ENCODE measurements around the gene STK11.

STK11 gene

DNA sequence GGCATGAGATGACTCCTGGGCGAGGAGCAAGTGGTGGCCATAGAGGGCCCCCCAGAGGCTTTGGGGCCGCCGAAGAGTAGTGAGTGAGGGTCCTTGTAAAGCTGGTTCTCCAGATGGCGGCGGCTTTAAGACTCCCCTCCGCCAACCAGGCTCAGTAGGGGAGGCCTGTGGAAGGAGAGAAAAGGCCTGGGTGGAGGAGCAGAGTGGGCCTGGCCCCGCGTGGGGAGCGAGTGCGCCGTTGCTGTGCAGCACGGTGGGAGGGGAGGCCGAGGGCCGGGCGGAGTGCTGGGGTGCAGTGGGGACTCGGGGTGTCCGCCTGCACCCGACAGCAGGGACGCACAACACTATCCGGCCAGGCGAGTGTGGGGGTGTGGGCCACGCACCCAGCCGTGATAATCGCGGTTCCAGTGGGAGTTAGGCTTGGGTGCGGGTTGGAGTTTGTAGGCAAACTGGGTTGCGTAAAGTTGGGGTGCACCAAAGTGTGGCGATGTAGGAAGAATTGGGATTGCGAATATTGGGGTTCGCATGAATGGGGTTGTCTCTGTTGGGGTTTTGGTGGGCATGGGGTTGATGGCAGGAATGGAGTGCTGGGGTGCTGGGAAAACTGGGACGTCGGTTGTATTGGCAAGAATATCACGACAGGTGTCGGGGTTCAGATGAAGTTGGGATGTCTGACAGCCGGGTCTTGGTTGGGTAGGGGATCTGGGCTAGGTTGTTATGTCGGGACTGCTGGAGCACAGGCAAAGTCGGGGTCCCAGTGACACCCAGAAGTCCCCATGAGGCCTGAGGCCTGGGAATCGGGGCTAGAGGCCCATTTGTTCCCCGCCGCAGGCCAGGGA lies 62.9 kb downstream of the STK11 start:
- no peak overlapping the region for H3K4me3 ChIP-seq (ENCODE audit: low read depth, low read length)
- TF ChIP-seq, protein P1, sequence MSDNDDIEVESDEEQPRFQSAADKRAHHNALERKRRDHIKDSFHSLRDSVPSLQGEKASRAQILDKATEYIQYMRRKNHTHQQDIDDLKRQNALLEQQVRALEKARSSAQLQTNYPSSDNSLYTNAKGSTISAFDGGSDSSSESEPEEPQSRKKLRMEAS (IDR thresholded peaks at IDR 0.05; ENCODE audit: low read depth, low read length) = no peak
- no peak for TF ChIP-seq MYC (IDR thresholded peaks at IDR 0.05; ENCODE audit: low read depth, low read length)
- no peak for DNase-seq (ENCODE audit: low read depth)

DNA sequence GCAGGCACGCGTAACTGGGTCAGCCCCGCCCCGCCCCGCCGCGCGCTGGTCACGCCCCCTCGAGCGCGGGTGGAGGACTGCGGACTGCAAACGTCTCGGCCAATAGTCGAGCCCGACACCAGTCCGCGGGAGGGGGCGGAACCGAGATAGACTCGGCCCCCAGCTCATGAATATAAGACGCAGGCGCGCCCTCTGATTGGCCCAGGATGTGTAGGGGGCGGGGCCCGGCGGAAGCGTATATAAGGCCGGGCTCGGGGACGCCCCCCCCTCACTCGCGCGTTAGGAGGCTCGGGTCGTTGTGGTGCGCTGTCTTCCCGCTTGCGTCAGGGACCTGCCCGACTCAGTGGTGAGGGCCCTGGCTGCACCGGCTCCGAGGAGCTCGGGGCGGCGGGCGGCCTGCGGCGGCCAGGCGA lies 63.5 kb downstream of the STK11 start, which contains the start of gene CIRBP:
Gene CIRBP, plus strand, starts transcription at position 268 of the 413 bp plus-strand sequence. CDS start 1,602 bp downstream, outside the sequence.
- peak; percentile 96 for DNase-seq (ENCODE audit: low read depth)
- H3K4me3 ChIP-seq (ENCODE audit: low read depth, low read length) = peak within 1 kb of the TSS; percentile 95
- TF ChIP-seq, protein P2, sequence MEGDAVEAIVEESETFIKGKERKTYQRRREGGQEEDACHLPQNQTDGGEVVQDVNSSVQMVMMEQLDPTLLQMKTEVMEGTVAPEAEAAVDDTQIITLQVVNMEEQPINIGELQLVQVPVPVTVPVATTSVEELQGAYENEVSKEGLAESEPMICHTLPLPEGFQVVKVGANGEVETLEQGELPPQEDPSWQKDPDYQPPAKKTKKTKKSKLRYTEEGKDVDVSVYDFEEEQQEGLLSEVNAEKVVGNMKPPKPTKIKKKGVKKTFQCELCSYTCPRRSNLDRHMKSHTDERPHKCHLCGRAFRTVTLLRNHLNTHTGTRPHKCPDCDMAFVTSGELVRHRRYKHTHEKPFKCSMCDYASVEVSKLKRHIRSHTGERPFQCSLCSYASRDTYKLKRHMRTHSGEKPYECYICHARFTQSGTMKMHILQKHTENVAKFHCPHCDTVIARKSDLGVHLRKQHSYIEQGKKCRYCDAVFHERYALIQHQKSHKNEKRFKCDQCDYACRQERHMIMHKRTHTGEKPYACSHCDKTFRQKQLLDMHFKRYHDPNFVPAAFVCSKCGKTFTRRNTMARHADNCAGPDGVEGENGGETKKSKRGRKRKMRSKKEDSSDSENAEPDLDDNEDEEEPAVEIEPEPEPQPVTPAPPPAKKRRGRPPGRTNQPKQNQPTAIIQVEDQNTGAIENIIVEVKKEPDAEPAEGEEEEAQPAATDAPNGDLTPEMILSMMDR (IDR thresholded peaks at IDR 0.05; ENCODE audit: low read depth, low read length) = no peak
- TF ChIP-seq, protein P1 (IDR thresholded peaks at IDR 0.05; ENCODE audit: low read depth, low read length) = no peak
- TF ChIP-seq MYC (IDR thresholded peaks at IDR 0.05; ENCODE audit: low read depth, low read length) (no peak; the same call in 1 of the 2 replicates), POLR2A (IDR thresholded peaks at IDR 0.05; ENCODE audit: extremely low read depth, insufficient read length) (peak; percentile 97)

DNA sequence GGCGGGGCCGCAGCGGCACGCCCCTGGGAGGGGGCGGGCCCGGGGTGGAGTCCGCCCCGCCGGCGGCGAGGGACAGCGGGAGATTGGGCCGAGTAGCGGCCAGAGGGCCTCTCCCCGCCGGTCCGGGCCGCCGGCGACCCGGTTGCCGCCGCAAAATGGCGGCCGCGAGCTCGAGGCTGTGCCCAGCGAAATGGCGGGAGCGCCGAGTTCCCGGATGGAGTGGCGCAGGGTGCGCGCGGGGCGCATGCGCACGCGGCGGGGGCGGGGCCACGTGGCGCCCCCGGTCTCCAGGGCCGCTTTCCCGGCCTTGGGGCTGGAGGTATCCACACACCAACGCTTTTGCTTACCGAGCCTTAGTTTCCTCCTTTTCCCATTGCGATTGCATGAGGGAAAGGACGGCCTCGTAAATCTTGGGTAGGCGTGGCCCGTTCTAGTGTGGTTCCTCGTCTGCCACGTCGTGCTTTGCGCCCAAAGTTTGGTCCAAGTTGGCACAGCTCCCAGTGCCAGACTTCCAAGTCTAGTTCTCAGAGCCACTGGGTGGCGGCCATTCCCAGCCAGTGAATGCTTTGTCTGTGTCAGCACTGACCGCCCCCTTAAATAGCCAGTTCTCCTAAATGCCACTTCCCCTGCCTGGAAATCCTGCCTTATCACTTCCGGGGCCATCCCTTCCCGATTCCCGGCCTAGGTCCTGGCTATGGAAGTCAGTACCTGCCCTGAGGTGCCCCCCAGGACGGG lies 64.1 kb downstream of the STK11 start:
- TF ChIP-seq MYC (IDR thresholded peaks at IDR 0.05; ENCODE audit: low read depth, low read length) (peak; percentile 88), POLR2A (IDR thresholded peaks at IDR 0.05; ENCODE audit: extremely low read depth, insufficient read length) (no peak)
- TF ChIP-seq, protein P1 (IDR thresholded peaks at IDR 0.05; ENCODE audit: low read depth, low read length) = peak; percentile 95
- TF ChIP-seq, protein P2 (IDR thresholded peaks at IDR 0.05; ENCODE audit: low read depth, low read length) = no peak
- peak overlapping the region; percentile 95 for H3K4me3 ChIP-seq (ENCODE audit: low read depth, low read length)
- DNase-seq (ENCODE audit: low read depth) = peak; percentile 77

DNA sequence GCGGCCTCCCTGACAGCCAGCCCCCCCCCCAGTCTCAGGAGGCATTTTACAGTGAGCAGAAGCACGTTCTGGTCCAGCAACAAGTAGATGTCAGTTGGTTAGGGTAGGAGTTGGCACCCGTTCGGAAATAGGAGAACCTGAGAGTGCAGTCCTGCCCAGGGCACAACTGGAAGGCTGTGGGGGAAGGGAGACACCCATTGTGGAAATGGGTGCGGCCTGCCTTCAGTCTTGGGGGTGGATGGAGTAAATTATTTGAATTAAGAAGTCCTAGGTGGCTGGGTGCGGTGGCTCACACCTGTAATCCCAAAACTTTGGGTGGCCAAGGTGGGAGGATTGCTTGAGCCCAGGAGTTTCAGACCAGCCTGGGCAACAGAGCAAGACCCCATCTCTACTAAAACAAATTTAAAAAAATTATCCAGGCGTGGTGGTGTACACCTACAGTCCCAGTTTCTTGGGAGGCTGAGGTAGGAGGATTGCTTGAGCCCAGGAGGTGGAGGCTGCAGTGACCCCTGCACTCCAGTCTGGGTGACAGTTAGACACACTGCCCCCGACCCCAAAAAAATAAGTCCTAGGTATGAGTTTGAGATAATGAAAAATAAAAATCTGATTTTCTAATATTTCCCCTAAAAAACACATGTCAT lies 64.8 kb downstream of the STK11 start:
- DNase-seq (ENCODE audit: low read depth) = no peak
- H3K4me3 ChIP-seq (ENCODE audit: low read depth, low read length) = peak overlapping the region; percentile 95
- TF ChIP-seq, protein P2 (IDR thresholded peaks at IDR 0.05; ENCODE audit: low read depth, low read length) = no peak
- TF ChIP-seq, protein P1 (IDR thresholded peaks at IDR 0.05; ENCODE audit: low read depth, low read length) = no peak
- TF ChIP-seq POLR2A (IDR thresholded peaks at IDR 0.05; ENCODE audit: extremely low read depth, insufficient read length) (no peak), MYC (IDR thresholded peaks at IDR 0.05; ENCODE audit: low read depth, low read length) (no peak)

DNA sequence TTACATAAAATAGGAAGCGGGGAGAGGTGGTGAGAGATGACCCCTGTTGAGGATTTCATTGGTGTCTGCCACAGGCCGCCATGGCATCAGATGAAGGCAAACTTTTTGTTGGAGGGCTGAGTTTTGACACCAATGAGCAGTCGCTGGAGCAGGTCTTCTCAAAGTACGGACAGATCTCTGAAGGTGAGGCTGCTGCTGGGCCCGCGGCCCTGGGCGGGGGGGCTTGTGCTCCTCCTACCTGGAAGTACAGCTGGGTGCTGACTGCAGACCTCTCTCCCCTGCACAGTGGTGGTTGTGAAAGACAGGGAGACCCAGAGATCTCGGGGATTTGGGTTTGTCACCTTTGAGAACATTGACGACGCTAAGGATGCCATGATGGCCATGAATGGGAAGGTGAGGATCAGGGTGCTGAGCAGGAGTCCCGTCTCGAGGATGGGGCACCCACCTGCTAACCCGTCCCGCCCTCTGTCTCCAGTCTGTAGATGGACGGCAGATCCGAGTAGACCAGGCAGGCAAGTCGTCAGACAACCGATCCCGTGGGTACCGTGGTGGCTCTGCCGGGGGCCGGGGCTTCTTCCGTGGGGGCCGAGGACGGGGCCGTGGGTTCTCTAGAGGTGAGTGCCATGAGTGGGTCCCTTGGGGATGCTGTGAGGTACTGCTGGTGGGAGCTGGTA lies 65.4 kb downstream of the STK11 start:
- H3K4me3 ChIP-seq (ENCODE audit: low read depth, low read length) = peak overlapping the region; percentile 95
- TF ChIP-seq, protein P1 (IDR thresholded peaks at IDR 0.05; ENCODE audit: low read depth, low read length) = no peak
- TF ChIP-seq MYC (IDR thresholded peaks at IDR 0.05; ENCODE audit: low read depth, low read length) = no peak
- TF ChIP-seq, protein P2 (IDR thresholded peaks at IDR 0.05; ENCODE audit: low read depth, low read length) = no peak
- no peak for TF ChIP-seq POLR2A (IDR thresholded peaks at IDR 0.05; ENCODE audit: extremely low read depth, insufficient read length)
- no peak for DNase-seq (ENCODE audit: low read depth)

Data from NB4 (cell line).